HG02973 (cell line): Measurements from ENCODE around the gene RAB15.
"Not testable (repeated sequence)": the region's sequence is repeated elsewhere in the genome, so short reads cannot be mapped to it uniquely, and the experiment has no call there.

ENCODE experiments used
- ATAC-seq: cut with Tn5 transposase; IDR thresholded peaks from one replicate; pipeline ENCODE4 v1.9.1; 2021; ENCODE audit warnings: moderate library complexity; ENCODE audit not compliant: unreplicated experiment

Gene RAB15

GRCh38 chr14:64913477-64913876, 58.7 kb downstream of the RAB15 start:
- ATAC-seq: not testable (repeated sequence)

- ATAC-seq: no peak
Measured at GRCh38 chr14:64912261-64912660, 59.9 kb downstream of the RAB15 start.

- ATAC-seq: no peak
Measured at GRCh38 chr14:64910847-64911495, 61.2 kb downstream of the RAB15 start.

GRCh38 chr14:64906022-64906421, 66.1 kb downstream of the RAB15 start:
- no peak for ATAC-seq

- ATAC-seq: no peak
Measured at GRCh38 chr14:64899958-64900357, 72.2 kb downstream of the RAB15 start.
